Choroid plexus epithelial cell (primary cell): ENCODE results near the gene DNAH2.
A peak's percentile ranks its signal among the peaks of the same experiment; 100 is the strongest.

Source experiments
- DNase-seq: peaks from one replicate; pipeline ENCODE4 v3.0.0-alpha.2; 2010; ENCODE audit warnings: low read depth
- H3K4me3 ChIP-seq: 2 replicates; pipeline ENCODE4 v1.5.1; 2011; ENCODE audit warnings: low read depth, mild to moderate bottlenecking, control low read depth, low read length, moderate library complexity
- CTCF ChIP-seq: conservative IDR thresholded peaks from 2 replicates; pipeline ENCODE4 v1.5.1; 2011; ENCODE audit warnings: low read depth, mild to moderate bottlenecking, control low read depth, inconsistent platforms, low read length, moderate library complexity

DNAH2 gene

GRCh38 chr17:7684851-7685532, 32.6 kb upstream of the DNAH2 start:
- peak overlapping the region; percentile 96 for H3K4me3 ChIP-seq
- no peak for TF ChIP-seq CTCF
- DNase-seq = no peak

- H3K4me3 ChIP-seq = peak overlapping the region; percentile 96
- DNase-seq = peak; percentile 97
- no peak for TF ChIP-seq CTCF
Observed at GRCh38 chr17:7685533-7686221, 31.9 kb upstream of the DNAH2 start.

GRCh38 chr17:7686222-7687071, 31.1 kb upstream of the DNAH2 start:
- peak overlapping the region; percentile 96 for H3K4me3 ChIP-seq
- DNase-seq = peak; percentile 88
- no peak for TF ChIP-seq CTCF

GRCh38 chr17:7687072-7687907, 30.3 kb upstream of the DNAH2 start, which contains the start of gene TP53:
Gene TP53, minus strand, starts transcription at chr17:7687490. Its CDS starts 10,896 bp downstream, at chr17:7676594.
- TF ChIP-seq CTCF = peak; percentile 31
- H3K4me3 ChIP-seq = peak within 1 kb of the TSS; percentile 96
- peak; percentile 95 for DNase-seq

GRCh38 chr17:7687908-7688807, 29.4 kb upstream of the DNAH2 start, which contains the start of gene WRAP53:
Gene WRAP53, plus strand, starts transcription at chr17:7688477. Its CDS starts 172 bp downstream, at chr17:7688649.
- DNase-seq = peak; percentile 100
- H3K4me3 ChIP-seq = peak within 1 kb of the TSS; percentile 96
- peak; percentile 93 for TF ChIP-seq CTCF
